Esophagus squamous epithelium (tissue), 4 donors: ENCODE results near the gene RABGAP1L.

Experiments used
- CTCF ChIP-seq, 6 experiments: fragments of 450-650 bp in 4 of 6; fragments of 200-600 bp in 2 of 6; sonication (generic) in 2 of 6; IDR thresholded peaks; one replicate each; pipeline ENCODE4 v1.5.1; 2016 to 2019; ENCODE audit warnings: antibody characterized with exemption in 6 of 6, mild to moderate bottlenecking in 4 of 6, moderate library complexity in 4 of 6
- POLR2A ChIP-seq, 4 donors: fragments of 450-650 bp; IDR thresholded peaks; one replicate each; pipeline ENCODE4 v1.6.1; 2017; ENCODE audit warnings: antibody characterized with exemption in 4 of 4, mild to moderate bottlenecking in 4 of 4, moderate library complexity in 3 of 4

GRCh38 chr1:175000697-175001187, 841.4 kb downstream of the RABGAP1L start:
- TF ChIP-seq CTCF (IDR thresholded peaks at IDR 0.05) (no peak), POLR2A (IDR thresholded peaks at IDR 0.05) (no peak)
